ENCODE data around the gene CHMP1B. TPM values are rescaled to one million over a fixed set of nuclear protein-coding genes. Genes with fewer than 3 reads are reported as not detected.

CHMP1B gene, protein sequence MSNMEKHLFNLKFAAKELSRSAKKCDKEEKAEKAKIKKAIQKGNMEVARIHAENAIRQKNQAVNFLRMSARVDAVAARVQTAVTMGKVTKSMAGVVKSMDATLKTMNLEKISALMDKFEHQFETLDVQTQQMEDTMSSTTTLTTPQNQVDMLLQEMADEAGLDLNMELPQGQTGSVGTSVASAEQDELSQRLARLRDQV
- total RNA-seq (10 to 100 TPM; 33.4 to 41.8 TPM), polyA plus RNA-seq (ENCODE audit: insufficient read length in 6 of 6) (10 to 100 TPM; 38.0 to 40.5 (median 38.7) TPM)
- long read RNA-seq, donor 1, transcript CHMP1B-201 (1 exons, 3,054 nt), result major isoform, 125 of 125 reads
- long read RNA-seq, donor 1, partial matches to known transcripts, result 0 of 125 reads
- long read RNA-seq, donor 1, other reads (novel, unspliced or antisense), result 0 of 125 reads
- long read RNA-seq, donor 2, transcript CHMP1B-201 (1 exons, 3,054 nt), result major isoform, 136 of 136 reads
- long read RNA-seq, donor 2, partial matches to known transcripts, result 0 of 136 reads
- long read RNA-seq, donor 2, other reads (novel, unspliced or antisense), result 0 of 136 reads
- long read RNA-seq, donor 3, transcript CHMP1B-201 (1 exons, 3,054 nt), result major isoform, 70 of 70 reads
- long read RNA-seq, donor 3, partial matches to known transcripts, result 0 of 70 reads
- long read RNA-seq, donor 3, other reads (novel, unspliced or antisense), result 0 of 70 reads
- long read RNA-seq, donor 4, transcript CHMP1B-201 (1 exons, 3,054 nt), result major isoform, 21 of 21 reads
- long read RNA-seq, donor 4, partial matches to known transcripts, result 0 of 21 reads
- long read RNA-seq, donor 4, other reads (novel, unspliced or antisense), result 0 of 21 reads
- long read RNA-seq, donor 5, transcript CHMP1B-201 (1 exons, 3,054 nt), result major isoform, 98 of 98 reads
- long read RNA-seq, donor 5, partial matches to known transcripts, result 0 of 98 reads
- long read RNA-seq, donor 5, other reads (novel, unspliced or antisense), result 0 of 98 reads
- long read RNA-seq, donor 6, transcript CHMP1B-201 (1 exons, 3,054 nt), result major isoform, 79 of 79 reads
- long read RNA-seq, donor 6, partial matches to known transcripts, result 0 of 79 reads
- long read RNA-seq, donor 6, other reads (novel, unspliced or antisense), result 0 of 79 reads
- long read RNA-seq, donor 7, transcript CHMP1B-201 (1 exons, 3,054 nt), result major isoform, 47 of 47 reads
- long read RNA-seq, donor 7, partial matches to known transcripts, result 0 of 47 reads
- long read RNA-seq, donor 7, other reads (novel, unspliced or antisense), result 0 of 47 reads
- long read RNA-seq, donor 8, transcript CHMP1B-201 (1 exons, 3,054 nt), result major isoform, 63 of 63 reads
- long read RNA-seq, donor 8, partial matches to known transcripts, result 0 of 63 reads
- long read RNA-seq, donor 8, other reads (novel, unspliced or antisense), result 0 of 63 reads
- long read RNA-seq, donor 9, partial matches to known transcripts, result 0 of 2 reads
- long read RNA-seq, donor 9, other reads (novel, unspliced or antisense), result 0 of 2 reads
- long read RNA-seq, donor 10, transcript CHMP1B-201 (1 exons, 3,054 nt), result major isoform, 13 of 13 reads
- long read RNA-seq, donor 10, partial matches to known transcripts, result 0 of 13 reads
- long read RNA-seq, donor 10, other reads (novel, unspliced or antisense), result 0 of 13 reads
- long read RNA-seq, donor 11, result 0 reads
- long read RNA-seq, donor 12, transcript CHMP1B-201 (1 exons, 3,054 nt), result major isoform, 86 of 86 reads
- long read RNA-seq, donor 12, partial matches to known transcripts, result 0 of 86 reads
- long read RNA-seq, donor 12, other reads (novel, unspliced or antisense), result 0 of 86 reads

DNA sequence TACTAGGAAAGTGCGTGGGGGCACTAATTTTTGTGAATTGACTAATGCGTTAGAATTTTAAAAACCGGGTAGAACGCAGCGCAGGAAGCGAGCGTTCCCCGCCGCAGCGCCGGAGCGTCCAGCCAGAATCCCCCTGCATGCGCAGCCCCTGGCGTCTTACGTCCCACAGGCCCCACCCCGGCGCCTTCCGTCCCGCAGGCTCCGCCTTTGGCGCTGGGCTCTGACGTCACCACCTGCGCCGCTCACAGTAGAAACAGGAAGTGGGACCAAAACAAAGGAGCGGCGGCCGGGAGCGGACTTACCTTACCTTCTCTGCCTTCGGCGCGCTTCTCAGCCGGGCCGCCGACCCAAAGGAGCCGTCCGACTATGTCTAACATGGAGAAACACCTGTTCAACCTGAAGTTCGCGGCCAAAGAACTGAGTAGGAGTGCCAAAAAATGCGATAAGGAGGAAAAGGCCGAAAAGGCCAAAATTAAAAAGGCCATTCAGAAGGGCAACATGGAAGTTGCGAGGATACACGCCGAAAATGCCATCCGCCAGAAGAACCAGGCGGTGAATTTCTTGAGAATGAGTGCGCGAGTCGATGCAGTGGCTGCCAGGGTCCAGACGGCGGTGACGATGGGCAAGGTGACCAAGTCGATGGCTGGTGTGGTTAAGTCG lies at the start of gene CHMP1B:
Gene CHMP1B, plus strand, starts transcription at position 268 of the 660 bp plus-strand sequence. Its CDS starts 99 bp downstream, at position 367.
- TF ChIP-seq, protein P1, sequence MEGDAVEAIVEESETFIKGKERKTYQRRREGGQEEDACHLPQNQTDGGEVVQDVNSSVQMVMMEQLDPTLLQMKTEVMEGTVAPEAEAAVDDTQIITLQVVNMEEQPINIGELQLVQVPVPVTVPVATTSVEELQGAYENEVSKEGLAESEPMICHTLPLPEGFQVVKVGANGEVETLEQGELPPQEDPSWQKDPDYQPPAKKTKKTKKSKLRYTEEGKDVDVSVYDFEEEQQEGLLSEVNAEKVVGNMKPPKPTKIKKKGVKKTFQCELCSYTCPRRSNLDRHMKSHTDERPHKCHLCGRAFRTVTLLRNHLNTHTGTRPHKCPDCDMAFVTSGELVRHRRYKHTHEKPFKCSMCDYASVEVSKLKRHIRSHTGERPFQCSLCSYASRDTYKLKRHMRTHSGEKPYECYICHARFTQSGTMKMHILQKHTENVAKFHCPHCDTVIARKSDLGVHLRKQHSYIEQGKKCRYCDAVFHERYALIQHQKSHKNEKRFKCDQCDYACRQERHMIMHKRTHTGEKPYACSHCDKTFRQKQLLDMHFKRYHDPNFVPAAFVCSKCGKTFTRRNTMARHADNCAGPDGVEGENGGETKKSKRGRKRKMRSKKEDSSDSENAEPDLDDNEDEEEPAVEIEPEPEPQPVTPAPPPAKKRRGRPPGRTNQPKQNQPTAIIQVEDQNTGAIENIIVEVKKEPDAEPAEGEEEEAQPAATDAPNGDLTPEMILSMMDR (IDR thresholded peaks at IDR 0.05), result no peak
- intact Hi-C loops (cut with DNase I), result no loop called here
- ATAC-seq (peak; percentile 97), DNase-seq (peak; percentile 96 to 99 (median 98))
- Histone ChIP-seq H3K4me1 (peaks cover 19 to 29% of the 10 kb centered on the region in 2 donors), H3K4me3 (peak within 1 kb of the TSS; percentile 64 to 82), H3K9me3 (no peaks in the 10 kb centered on the region), H3K36me3 (no peaks in the 10 kb centered on the region), H3K27me3 (no peaks in the 10 kb centered on the region), H3K27ac (peak within 1 kb of the TSS; percentile 94 to 96)

DNA sequence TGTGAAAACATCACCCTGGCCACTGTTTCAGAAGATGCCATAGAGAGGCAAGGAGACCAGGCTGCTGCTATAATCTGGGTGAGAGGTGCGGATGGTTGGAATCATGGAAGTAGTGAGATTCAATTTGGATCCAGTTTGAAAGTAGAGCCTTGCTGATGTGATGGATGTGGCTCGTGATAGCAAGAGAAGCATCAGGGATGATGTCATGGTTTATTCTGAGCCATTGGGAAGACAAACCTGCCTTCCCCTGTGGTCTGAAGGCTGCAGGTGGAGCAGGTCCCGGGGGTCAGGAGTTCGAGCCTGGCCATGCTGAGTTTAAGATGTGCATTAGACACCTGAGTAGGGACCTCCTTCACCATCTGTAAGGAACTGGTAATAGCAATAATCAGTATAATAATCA lies 49.6 kb upstream of the CHMP1B start:
- Histone ChIP-seq H3K36me3 (no peaks in the 10 kb centered on the region), H3K4me1 (no peaks in the 10 kb centered on the region), H3K27ac (no peak overlapping the region), H3K4me3 (no peak overlapping the region), H3K9me3 (no peaks in the 10 kb centered on the region), H3K27me3 (no peaks in the 10 kb centered on the region)
- intact Hi-C loops (cut with DNase I), result no loop called here
- no peak for DNase-seq
- TF ChIP-seq, protein P1 (IDR thresholded peaks at IDR 0.05), result no peak
- no peak for ATAC-seq

DNA sequence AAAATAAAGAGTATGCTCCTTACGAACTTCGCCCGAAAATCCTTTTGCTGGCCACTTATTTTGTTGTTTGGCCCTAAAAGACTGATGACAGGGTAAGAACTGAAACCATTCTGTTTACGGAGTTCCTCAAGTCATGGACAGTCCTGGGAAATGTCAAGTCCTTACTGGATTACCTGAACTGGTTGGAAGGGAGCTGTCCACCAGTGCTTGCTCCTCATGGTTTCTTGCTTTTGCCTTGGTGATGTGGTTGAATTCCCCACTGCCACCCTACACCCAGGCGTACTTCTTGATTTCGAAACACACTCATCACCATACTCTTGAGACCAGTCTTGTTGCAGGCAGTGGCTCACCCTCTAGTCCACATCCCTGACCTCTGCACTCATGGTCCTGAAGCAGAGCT lies 49.1 kb upstream of the CHMP1B start:
- TF ChIP-seq, protein P1 (IDR thresholded peaks at IDR 0.05), result no peak
- Histone ChIP-seq H3K4me1 (no peaks in the 10 kb centered on the region), H3K27ac (no peak overlapping the region), H3K36me3 (no peaks in the 10 kb centered on the region), H3K9me3 (no peaks in the 10 kb centered on the region), H3K4me3 (no peak overlapping the region), H3K27me3 (no peaks in the 10 kb centered on the region)
- ATAC-seq (no peak), DNase-seq (no peak)
- intact Hi-C loops (cut with DNase I), result no loop called here

DNA sequence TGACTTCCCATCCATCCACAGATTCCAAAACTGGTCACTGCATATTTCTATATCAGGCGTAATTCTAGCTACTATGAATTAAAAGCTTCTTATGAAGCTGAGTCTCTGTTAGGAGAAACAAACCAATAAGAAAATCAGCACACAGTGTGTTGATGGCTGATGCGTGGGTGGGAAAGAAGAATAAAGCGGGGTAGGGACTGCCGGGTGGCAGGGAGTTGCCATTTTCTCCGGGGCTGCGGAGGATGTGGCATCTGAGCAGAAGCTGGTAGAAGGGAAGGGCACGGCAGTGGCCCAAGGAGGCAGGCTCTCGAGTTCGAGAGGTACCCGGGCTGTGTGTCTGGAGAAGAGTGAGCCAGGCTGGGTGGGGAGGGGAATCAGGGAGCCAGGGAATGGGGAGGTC lies 48.6 kb upstream of the CHMP1B start:
- H3K27me3 ChIP-seq, result no peaks in the 10 kb centered on the region
- TF ChIP-seq, protein P1 (IDR thresholded peaks at IDR 0.05), result no peak
- intact Hi-C loops (cut with DNase I), result no loop called here
- H3K27ac ChIP-seq, result no peak overlapping the region
- ATAC-seq, result no peak
- no peaks in the 10 kb centered on the region for H3K9me3 ChIP-seq
- H3K4me3 ChIP-seq, result no peak overlapping the region
- H3K4me1 ChIP-seq, result no peaks in the 10 kb centered on the region
- DNase-seq, result no peak
- no peaks in the 10 kb centered on the region for H3K36me3 ChIP-seq
